ENCODE data around the gene NEU1.
A peak's percentile ranks its signal among the peaks of the same experiment; 100 is the strongest.
"Not testable (repeated sequence)": the region's sequence is repeated elsewhere in the genome, so short reads cannot be mapped to it uniquely, and the experiment has no call there.

Gene NEU1

DNA sequence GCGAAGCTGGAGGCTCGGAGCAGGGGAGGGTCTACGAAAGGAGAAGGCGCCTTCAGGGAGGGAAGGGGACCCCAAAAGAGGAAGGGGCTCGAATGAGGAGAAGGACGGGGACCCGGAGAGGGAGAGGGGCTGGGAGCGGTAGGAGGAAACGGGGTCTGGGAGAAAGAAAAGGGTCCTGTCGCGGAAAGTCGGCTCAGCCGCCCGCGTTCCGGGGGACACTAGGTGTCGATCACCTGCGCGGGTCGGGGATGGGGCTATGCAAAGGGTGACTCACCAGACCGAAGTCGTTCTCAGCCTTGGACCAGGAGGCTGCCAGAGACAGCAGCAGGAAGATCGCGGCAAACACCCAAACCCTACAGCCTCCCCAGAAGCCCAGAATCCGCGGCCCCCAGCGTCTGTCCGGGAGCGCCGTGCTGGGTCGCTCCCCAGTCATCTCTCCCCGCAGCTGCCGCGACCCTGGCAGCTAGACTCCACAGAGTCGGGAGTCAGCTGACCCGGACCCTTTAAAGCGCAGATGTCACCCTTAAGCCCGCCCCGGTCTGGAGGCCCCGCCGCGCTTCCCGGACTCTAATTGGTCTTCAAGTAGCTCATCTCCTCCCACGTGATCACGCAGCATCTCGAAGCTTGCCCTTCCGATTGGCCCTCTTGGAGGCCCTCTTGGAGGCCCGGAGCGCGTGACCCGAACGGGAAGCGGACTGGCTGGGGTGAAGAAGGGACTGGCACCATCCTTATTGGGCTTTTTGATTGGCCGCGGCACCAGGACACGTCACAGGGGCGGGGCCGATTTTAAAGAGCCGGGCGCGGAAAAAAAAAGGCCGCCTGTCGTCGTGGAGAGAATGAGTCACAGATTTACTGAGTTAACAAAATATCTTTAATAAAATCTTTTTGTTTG, at the start of gene NEU1:
Gene NEU1, minus strand, starts transcription at position 478 of the 892 bp plus-strand sequence. Its CDS starts 45 bp downstream, at position 433.
- DNase-seq, result peak; percentile 97

- no peak for DNase-seq
Observed at GRCh38 chr6:31911826-31912585, 49.4 kb upstream of the NEU1 start.

DNA sequence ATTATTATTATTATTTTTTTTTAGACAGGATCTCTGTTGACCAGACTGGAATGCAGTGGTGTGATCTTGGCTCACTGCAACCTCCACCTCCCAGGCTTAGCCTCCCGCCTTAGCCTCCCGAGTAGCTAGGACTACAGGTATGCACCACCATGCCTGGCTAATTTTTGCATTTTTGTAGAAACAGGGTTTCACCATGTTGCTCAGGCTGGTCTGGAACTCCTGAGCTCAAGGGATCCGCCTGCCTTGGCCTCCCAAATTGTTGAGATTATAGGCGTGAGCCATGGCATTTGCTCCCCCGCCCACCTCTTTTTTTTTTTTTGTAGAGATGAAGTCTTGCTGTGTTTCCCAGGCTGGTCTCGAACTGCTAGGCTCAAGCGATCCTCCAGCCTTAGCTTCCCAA, 46.7 kb upstream of the NEU1 start:
- DNase-seq, result not testable (repeated sequence)

- no peak for DNase-seq
Observed at GRCh38 chr6:31908791-31909190, 46.2 kb upstream of the NEU1 start.

GRCh38 chr6:31908255-31908654, 45.6 kb upstream of the NEU1 start:
- not testable (repeated sequence) for DNase-seq

DNA sequence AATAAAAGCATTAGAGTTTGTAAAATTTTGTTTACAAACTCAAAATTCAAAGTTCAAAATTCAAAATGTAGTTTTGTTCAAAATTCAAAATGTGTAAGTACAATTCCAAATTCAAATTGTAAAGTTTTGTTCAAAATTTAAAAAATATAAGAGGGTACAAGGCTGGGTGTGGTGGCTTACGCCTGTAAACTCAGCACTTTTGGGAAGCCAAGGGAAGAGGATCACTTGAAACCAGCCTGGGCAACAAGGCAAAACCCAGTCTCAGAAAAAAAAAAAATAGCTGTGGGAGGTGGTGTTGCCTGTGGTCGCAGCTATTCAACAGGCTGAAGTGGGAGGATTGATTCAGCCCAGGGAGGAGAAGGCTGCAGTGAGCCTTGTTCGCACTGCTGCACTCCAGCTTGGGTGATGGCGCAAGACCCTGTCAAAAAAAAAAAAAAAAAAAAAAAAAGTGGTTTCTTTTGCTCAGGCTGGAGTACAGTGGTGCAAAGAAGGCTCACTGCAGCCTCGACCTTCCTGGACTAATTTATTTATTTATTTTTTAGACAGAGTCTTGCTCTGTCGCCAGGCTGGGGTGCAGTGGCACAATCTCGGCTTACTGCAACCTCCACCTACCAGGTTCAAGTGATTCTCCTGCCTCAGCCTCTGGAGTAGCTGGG, 44.7 kb upstream of the NEU1 start:
- DNase-seq, result no peak

GRCh38 chr6:31906727-31907126, 44.1 kb upstream of the NEU1 start:
- DNase-seq, result not testable (repeated sequence)

DNA sequence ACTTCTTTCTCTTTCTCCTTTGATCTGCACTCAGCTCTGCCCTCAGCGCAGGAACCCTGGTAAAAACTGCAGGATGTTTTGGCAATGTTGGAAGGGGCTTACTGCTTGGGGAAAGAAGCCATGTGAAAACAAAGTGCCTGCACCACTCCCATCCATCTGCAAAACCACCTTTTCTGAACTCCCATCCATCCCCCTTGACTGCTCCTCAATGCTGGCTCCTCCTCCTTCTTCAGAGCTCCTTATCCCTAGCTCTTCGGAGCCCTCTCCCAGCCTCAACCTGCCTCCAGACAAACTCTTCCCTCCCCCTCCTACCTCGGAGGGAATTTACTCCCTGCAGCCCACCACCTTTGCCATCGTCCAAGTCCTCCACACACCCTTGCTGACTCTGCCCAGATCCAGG, 43.5 kb upstream of the NEU1 start:
- DNase-seq, result no peak

GRCh38 chr6:31905041-31905440, 42.4 kb upstream of the NEU1 start:
- DNase-seq, result no peak

- DNase-seq, result no peak
Observed at GRCh38 chr6:31903957-31904356, 41.3 kb upstream of the NEU1 start.

- DNase-seq, result peak; percentile 94
Observed at GRCh38 chr6:31901953-31902643, 39.5 kb upstream of the NEU1 start, which contains the start of gene ZBTB12. TSS of gene ZBTB12 (minus strand) at chr6:31902086. CDS start at chr6:31901305, 781 bp downstream.

GRCh38 chr6:31901415-31901952, 38.9 kb upstream of the NEU1 start:
- no peak for DNase-seq

GRCh38 chr6:31900917-31901414, 38.3 kb upstream of the NEU1 start:
- DNase-seq, result peak; percentile 68

- DNase-seq, result peak; percentile 65
Observed at GRCh38 chr6:31899882-31900722, 37.5 kb upstream of the NEU1 start.

DNA sequence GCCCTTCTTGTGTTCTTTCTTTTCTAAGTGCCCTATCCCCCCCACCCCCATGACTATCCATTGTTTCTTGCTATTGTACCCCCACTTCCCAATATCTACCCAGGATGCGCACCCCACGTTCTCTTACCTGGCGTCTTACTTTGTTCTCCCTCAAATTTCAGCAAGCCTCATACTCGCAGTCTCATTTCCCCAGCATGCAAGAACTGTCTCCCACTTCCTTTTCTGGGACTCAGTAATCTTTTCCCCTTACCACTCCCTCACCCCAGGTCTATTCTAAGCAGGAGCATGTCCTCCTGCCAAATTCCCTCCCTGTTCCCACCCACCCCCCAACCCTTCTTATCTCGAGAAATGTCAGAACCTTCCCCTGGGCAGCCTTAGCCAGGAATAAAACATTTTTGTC, 36.6 kb upstream of the NEU1 start:
- no peak for DNase-seq

GRCh38 chr6:31898383-31899011, 35.9 kb upstream of the NEU1 start:
- peak; percentile 66 for DNase-seq

GRCh38 chr6:31897612-31898382, 35.2 kb upstream of the NEU1 start, which contains the start of gene EHMT2:
TSS of gene EHMT2 (minus strand) at chr6:31897698. CDS start at chr6:31897677, 21 bp downstream.
- DNase-seq, result peak; percentile 90

DNA sequence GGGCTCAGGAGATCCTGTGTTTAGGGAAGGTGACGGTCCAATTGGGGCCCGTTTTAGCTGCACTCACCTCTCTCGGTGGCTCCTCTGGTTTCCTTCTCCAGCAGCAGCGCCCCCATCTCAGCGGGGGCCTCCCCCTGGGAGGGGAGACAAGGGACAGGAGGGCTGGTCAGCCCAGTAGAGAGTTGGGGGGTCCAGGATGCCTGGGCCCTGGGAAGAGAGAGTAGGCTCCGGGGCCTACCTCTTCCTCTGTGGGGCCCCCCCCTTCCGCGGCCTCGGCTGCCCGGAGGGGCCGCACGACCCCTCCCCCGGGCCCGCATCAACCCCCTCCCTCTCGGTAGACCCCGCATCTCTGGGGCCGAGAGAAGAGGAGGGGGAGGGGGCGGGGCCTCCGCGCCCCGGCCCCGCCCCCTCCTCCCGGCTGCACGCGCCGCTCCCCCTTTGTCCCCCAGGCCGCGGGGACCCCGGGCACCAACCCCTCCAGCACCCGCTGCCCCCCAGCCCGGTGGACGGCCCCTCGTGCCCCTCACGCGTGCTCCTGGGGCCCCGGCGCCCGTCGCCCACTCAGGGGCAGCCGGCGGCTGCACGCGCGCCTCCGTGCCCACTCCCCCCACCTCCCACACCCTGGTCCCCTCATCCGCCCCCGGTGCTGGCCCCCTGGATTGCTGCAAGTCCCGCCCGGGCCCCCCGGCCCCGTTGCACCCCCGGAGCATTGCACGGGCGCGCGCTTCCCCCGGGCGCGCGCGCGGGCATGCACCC, 34.4 kb upstream of the NEU1 start:
- DNase-seq, result peak; percentile 69

DNA sequence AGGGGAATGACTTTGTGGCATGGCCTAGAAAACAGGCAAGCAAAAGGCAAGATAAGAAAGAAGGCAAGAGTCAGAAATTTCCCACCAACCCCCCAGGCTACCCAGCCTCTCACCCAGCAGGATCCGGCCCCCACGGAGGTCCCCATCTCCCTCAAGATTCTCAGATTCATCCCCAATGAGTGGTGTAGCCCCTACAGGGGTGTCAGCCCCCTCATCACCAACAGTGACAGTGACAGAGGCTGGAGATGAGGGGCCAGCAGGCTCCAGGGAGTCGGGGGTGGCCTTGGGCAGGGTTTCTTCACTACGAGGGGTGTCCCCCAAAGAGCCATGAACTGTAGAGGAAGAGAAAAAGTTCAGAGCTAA, 33.9 kb upstream of the NEU1 start:
- peak; percentile 60 for DNase-seq
